ENCODE data around the gene PRKAG2. TPM values are rescaled to one million over a fixed set of nuclear protein-coding genes. Genes with fewer than 3 reads are reported as not detected.
A peak's percentile ranks its signal among the peaks of the same experiment; 100 is the strongest.
"Not testable (repeated sequence)": the region's sequence is repeated elsewhere in the genome, so short reads cannot be mapped to it uniquely, and the experiment has no call there.

Gene PRKAG2
- total RNA-seq, 4 donors from 2014 or later, result 8.9 to 35.1 (median 13.6) TPM

DNA sequence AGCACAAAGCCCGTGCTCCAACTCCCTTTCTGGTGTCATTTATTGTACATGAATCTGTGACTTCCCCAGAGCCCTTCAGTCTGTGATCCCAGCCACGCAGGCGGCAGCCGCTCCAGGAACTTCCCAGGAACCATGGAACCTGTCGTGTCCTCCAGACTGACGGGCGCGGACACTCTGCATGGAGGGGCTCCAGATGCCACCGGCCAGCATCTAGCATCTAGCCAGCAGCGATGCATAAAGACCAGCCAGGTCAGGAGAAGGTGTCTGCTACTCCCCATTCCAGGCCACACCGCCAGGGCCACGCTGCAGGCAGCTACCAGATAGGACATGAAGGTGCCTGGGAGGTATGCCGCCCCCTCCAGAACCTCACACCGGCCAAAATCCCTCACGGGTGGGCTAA is 77.4 kb downstream of the PRKAG2 start:
- peak overlapping the region in 2 of 4 donors; percentile 91 to 92 for H3K27ac ChIP-seq
- no peak overlapping the region for H3K4me3 ChIP-seq
- no peaks in the 10 kb centered on the region for H3K27me3 ChIP-seq
- intact Hi-C loops (cut with DNase I), result no loop called here
- WGBS, 2 donors, result 85 to 97% methylated on average over 5 to 8 of the region's 15 CpGs
- no peak for TF ChIP-seq POLR2A (IDR thresholded peaks at IDR 0.05)
- TF ChIP-seq, protein P1, sequence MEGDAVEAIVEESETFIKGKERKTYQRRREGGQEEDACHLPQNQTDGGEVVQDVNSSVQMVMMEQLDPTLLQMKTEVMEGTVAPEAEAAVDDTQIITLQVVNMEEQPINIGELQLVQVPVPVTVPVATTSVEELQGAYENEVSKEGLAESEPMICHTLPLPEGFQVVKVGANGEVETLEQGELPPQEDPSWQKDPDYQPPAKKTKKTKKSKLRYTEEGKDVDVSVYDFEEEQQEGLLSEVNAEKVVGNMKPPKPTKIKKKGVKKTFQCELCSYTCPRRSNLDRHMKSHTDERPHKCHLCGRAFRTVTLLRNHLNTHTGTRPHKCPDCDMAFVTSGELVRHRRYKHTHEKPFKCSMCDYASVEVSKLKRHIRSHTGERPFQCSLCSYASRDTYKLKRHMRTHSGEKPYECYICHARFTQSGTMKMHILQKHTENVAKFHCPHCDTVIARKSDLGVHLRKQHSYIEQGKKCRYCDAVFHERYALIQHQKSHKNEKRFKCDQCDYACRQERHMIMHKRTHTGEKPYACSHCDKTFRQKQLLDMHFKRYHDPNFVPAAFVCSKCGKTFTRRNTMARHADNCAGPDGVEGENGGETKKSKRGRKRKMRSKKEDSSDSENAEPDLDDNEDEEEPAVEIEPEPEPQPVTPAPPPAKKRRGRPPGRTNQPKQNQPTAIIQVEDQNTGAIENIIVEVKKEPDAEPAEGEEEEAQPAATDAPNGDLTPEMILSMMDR (IDR thresholded peaks at IDR 0.05), result no peak
- peaks cover 27 to 54% (median 43%) of the 10 kb centered on the region in 3 donors for H3K4me1 ChIP-seq
- H3K36me3 ChIP-seq, result peaks cover 0 to 10% (median 0%) of the 10 kb centered on the region in 3 donors
- H3K9me3 ChIP-seq, result no peaks in the 10 kb centered on the region
- no peak for DNase-seq

DNA sequence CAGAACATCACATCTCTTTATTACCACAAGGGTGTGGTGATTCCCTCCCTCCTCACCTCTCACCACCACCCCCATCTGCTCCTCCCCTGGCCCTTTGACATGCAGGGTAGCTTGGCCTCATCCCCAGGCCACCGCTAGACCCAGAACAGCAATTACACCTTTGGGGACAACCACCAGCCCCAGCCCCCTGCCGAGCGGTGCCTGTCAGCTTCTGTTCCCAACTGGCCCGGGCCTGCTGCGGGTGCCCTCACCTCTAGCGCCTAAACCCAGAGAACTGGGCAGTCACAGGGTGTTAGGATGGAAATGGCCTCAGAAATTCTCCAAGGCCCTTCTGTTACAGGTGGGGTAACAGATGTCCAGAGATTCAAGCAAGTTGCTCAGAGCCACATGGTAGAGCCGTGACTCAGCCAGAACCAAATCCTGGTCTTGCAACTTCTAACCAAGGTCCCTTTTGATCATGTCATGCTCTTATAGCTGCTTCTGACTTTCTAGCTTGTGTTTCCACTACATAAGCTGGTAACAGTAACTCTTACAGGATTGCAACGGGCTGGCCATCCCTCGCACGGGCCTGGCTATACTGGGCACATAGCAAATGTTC is 78.0 kb downstream of the PRKAG2 start:
- Histone ChIP-seq H3K27ac (peak overlapping the region; percentile 82 to 92 (median 90)), H3K4me1 (peaks cover 27 to 59% (median 43%) of the 10 kb centered on the region in 3 donors), H3K4me3 (no peak overlapping the region), H3K9me3 (no peaks in the 10 kb centered on the region), H3K36me3 (peaks cover 0 to 11% (median 0%) of the 10 kb centered on the region in 3 donors), H3K27me3 (no peaks in the 10 kb centered on the region)
- no peak for TF ChIP-seq POLR2A (IDR thresholded peaks at IDR 0.05)
- TF ChIP-seq, protein P1 (IDR thresholded peaks at IDR 0.05), result no peak
- 91 to 93% methylated on average over 5 to 6 of the region's 10 CpGs for WGBS, 2 donors
- intact Hi-C loops (cut with DNase I), result no loop called here
- DNase-seq, result no peak

DNA sequence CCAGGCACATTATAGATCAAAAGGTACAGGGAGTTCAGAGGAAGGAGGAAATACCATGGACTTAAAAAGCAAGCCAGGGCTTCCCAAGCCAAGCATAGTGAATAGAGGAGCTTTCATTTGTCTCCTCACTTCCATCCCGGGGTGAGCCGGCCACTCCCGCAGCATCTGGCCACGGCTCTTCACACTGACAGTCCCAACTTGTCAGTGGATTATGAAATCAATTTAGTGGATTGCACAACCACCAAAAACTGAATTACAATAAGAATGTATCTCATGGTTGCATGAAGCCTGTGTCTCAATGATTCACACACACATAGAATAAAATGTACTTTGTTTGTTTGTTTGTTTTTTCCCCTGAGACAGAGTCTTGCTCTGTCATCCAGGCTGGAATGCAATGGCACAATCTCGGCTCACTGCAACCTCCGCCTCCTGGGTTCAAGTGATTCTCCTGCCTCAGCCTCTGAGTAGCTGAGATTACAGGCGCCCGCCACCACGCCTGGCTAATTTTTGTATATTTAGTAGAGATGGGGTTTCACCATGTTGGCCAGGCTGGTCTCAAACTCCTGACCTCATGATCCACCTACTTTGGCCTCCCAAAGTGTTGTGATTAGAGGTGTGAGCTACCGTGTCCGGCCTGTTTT is 79.1 kb downstream of the PRKAG2 start:
- 51 to 73% methylated on average over 11 of the region's 11 CpGs for WGBS, 2 donors
- H3K36me3 ChIP-seq, result peaks cover 0 to 11% (median 0%) of the 10 kb centered on the region in 3 donors
- intact Hi-C loops (cut with DNase I); DNase-seq; H3K4me3 ChIP-seq; H3K9me3 ChIP-seq; H3K27me3 ChIP-seq: not testable (repeated sequence)
- H3K27ac ChIP-seq, result peak overlapping the region; percentile 82 to 92 (median 90)
- peaks cover 27 to 69% (median 43%) of the 10 kb centered on the region in 3 donors for H3K4me1 ChIP-seq

DNA sequence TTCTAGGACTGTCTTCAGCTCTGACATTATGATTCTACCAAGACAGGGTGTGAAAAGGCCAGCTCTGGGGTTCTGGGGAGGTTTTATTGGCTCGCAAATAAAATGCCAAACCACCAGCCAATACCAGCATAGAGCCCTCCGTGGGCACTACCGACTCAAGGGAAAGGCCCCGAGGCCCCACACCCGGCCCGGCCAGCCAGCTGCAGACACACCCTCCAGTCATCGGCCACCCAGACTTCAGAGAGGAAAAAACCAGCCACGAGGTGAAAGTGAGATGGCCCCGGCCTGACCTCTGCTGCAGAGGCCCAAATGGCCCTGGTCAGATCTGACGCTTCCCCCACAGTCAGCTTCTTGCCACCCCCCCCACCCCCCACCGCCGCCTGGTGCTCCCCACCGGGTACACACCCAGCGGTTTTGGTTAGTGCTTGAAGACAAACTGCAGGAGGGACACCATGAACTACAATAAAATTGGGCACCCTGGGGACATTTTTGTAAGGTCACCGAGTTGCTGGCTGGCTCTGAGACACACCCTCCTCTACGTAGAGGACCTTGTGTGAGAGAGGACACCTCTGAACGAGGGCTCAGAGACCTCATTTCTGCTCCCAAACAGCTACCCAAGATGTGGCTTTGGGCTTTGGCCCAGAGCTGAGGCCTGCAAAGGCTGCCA is 79.9 kb downstream of the PRKAG2 start:
- Histone ChIP-seq H3K27ac (peak overlapping the region; percentile 82 to 92 (median 90)), H3K4me3 (no peak overlapping the region), H3K36me3 (peaks cover 0 to 11% (median 0%) of the 10 kb centered on the region in 3 donors), H3K27me3 (no peaks in the 10 kb centered on the region), H3K9me3 (no peaks in the 10 kb centered on the region), H3K4me1 (peaks cover 27 to 76% (median 43%) of the 10 kb centered on the region in 3 donors)
- 43 to 51% methylated on average over 1 to 5 of the region's 17 CpGs for WGBS, 2 donors
- intact Hi-C loops (cut with DNase I), result no loop called here
- DNase-seq, result no peak
- TF ChIP-seq, protein P1 (IDR thresholded peaks at IDR 0.05), result no peak
- TF ChIP-seq POLR2A (IDR thresholded peaks at IDR 0.05), result no peak

DNA sequence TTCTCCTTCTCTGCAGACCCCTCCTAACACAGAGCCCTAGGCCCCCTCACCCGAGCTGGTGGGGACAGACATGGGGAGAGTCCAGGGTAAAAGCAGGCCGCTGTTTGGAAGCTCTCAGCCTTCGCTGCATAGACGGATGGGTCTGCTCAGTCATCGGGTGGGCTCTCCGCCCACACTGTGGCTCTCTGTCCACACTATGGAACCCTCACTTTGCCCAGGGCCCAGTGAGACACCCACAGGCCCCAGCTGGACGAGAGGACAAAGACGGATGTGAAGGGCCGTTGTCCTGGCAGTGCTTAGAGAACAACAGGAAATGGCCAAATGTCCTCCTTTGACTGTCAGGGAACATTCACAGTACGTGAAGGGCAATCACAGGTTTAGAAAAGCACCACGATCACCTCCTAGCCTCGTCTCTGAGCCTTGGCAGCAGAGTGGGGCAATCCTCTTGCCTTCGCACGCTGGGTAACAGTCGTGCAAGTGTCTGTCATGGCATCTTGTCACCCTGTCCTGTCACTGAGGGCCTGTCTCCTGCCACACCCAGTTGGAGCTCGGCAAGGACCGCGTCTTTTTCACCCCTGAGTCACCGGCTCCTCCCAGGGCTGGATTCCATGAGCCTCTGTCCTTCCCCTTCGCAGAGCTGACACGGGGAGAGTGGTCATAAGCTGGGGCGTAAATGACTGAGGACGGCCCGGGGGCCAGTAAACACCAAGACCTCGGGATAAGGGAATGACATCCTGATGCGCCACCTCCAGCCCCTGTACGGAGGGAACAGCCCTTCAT is 80.6 kb downstream of the PRKAG2 start:
- no peaks in the 10 kb centered on the region for H3K9me3 ChIP-seq
- no peaks in the 10 kb centered on the region for H3K27me3 ChIP-seq
- DNase-seq, result no peak
- WGBS, 2 donors, result 65 to 70% methylated on average over 10 to 18 of the region's 27 CpGs
- H3K36me3 ChIP-seq, result peaks cover 0 to 11% (median 0%) of the 10 kb centered on the region in 3 donors
- H3K27ac ChIP-seq, result peak overlapping the region; percentile 82 to 92 (median 90)
- H3K4me1 ChIP-seq, result peaks cover 27 to 81% (median 43%) of the 10 kb centered on the region in 3 donors
- H3K4me3 ChIP-seq, result no peak overlapping the region
- TF ChIP-seq, protein P1 (IDR thresholded peaks at IDR 0.05), result no peak
- TF ChIP-seq POLR2A (IDR thresholded peaks at IDR 0.05), result no peak
- intact Hi-C loops (cut with DNase I), result no loop called here
